Ectodermal cell (in vitro differentiated cells): ENCODE measurements around the gene FMC1. TPM values are rescaled to one million over a fixed set of nuclear protein-coding genes. Genes with fewer than 3 reads are reported as not detected.

Experiments
- H3K27ac ChIP-seq: 2 replicates; pipeline ENCODE4 v1.7.0; 2013; ENCODE audit warnings: mild to moderate bottlenecking, low read depth, low read length; ENCODE audit not compliant: insufficient read depth, poor library complexity, severe bottlenecking
- H3K27me3 ChIP-seq: 2 replicates; pipeline ENCODE4 v1.7.0; 2013; ENCODE audit warnings: mild to moderate bottlenecking, low read length; ENCODE audit not compliant: insufficient read depth, control insufficient read depth, poor library complexity, severe bottlenecking
- H3K36me3 ChIP-seq: one replicate; pipeline ENCODE4 v1.7.0; 2013; ENCODE audit warnings: low read length; ENCODE audit not compliant: control insufficient read depth, insufficient read depth
- H3K4me1 ChIP-seq: one replicate; pipeline ENCODE4 v1.7.0; 2013; ENCODE audit warnings: low read length; ENCODE audit not compliant: control insufficient read depth, insufficient read depth
- H3K4me3 ChIP-seq: 2 replicates; pipeline ENCODE4 v1.7.0; 2013; ENCODE audit warnings: low read depth, low read length, control low read depth; ENCODE audit not compliant: insufficient read depth
- H3K9me3 ChIP-seq: 2 replicates; pipeline ENCODE4 v1.7.0; 2013; ENCODE audit warnings: mild to moderate bottlenecking, low read length, moderate library complexity; ENCODE audit not compliant: control insufficient read depth
- WGBS, 2 experiments: methylation state at CpG; one replicate each; pipeline ENCODE4 v1.1.7; 2013; ENCODE audit warnings: missing lambda C conversion rate in 2 of 2; 5-methylcytosine and 5-hydroxymethylcytosine counted together
- polyA plus RNA-seq, 4 experiments: library from polyadenylated mRNA; stranded (reverse); fragments of 50-300 nt; gene quantifications; one replicate each; pipeline ENCODE4 v1.2.3, GENCODE V29; 2013

FMC1 gene
- polyA plus RNA-seq (2013, experiment 1 of 4) = 35.8 TPM
- polyA plus RNA-seq (2013, experiment 2 of 4) = 31.9 TPM
- polyA plus RNA-seq (2013, experiment 3 of 4) = 41.5 TPM
- polyA plus RNA-seq (2013, experiment 4 of 4) = 51.8 TPM

GRCh38 chr7:139341058-139341775 lies at the start of gene FMC1:
FMC1 (plus strand) TSS chr7:139341337; CDS start chr7:139341385, 48 bp downstream.
- 0% methylated on average over 54 of the region's 54 CpGs for WGBS, 2 experiments
- Histone ChIP-seq H3K36me3 (no peaks in the 10 kb centered on the region), H3K27ac (peak within 1 kb of the TSS; percentile 100), H3K27me3 (peaks cover 7% of the 10 kb centered on the region), H3K9me3 (peaks cover 3% of the 10 kb centered on the region), H3K4me1 (peaks cover 5% of the 10 kb centered on the region), H3K4me3 (peak within 1 kb of the TSS; percentile 99)

- H3K27ac ChIP-seq = no peak overlapping the region
- H3K36me3 ChIP-seq = peaks cover 5% of the 10 kb centered on the region
- no peaks in the 10 kb centered on the region for H3K4me1 ChIP-seq
- no peaks in the 10 kb centered on the region for H3K27me3 ChIP-seq
- no peaks in the 10 kb centered on the region for H3K9me3 ChIP-seq
- 93 to 94% methylated on average over 7 of the region's 7 CpGs for WGBS, 2 experiments
- no peak overlapping the region for H3K4me3 ChIP-seq
These were observed 48.3 kb upstream of the FMC1 start for GRCh38 chr7:139292821-139293220.

GRCh38 chr7:139293534-139293933 lies 47.6 kb upstream of the FMC1 start:
- WGBS, 2 experiments = 94 to 100% methylated on average over 2 of the region's 2 CpGs
- no peaks in the 10 kb centered on the region for H3K27me3 ChIP-seq
- no peak overlapping the region for H3K4me3 ChIP-seq
- no peak overlapping the region for H3K27ac ChIP-seq
- H3K9me3 ChIP-seq = no peaks in the 10 kb centered on the region
- no peaks in the 10 kb centered on the region for H3K4me1 ChIP-seq
- peaks cover 5% of the 10 kb centered on the region for H3K36me3 ChIP-seq

- Histone ChIP-seq H3K9me3 (no peaks in the 10 kb centered on the region), H3K27ac (no peak overlapping the region), H3K36me3 (peaks cover 5% of the 10 kb centered on the region), H3K27me3 (no peaks in the 10 kb centered on the region), H3K4me1 (no peaks in the 10 kb centered on the region), H3K4me3 (no peak overlapping the region)
- WGBS, 2 experiments = 94 to 95% methylated on average over 4 of the region's 4 CpGs
These were observed 46.9 kb upstream of the FMC1 start for GRCh38 chr7:139294241-139294640.

- H3K4me1 ChIP-seq = no peaks in the 10 kb centered on the region
- no peaks in the 10 kb centered on the region for H3K9me3 ChIP-seq
- no peak overlapping the region for H3K4me3 ChIP-seq
- WGBS, 2 experiments = 92 to 94% methylated on average over 6 of the region's 6 CpGs
- peaks cover 5% of the 10 kb centered on the region for H3K36me3 ChIP-seq
- H3K27me3 ChIP-seq = no peaks in the 10 kb centered on the region
- H3K27ac ChIP-seq = no peak overlapping the region
These were observed 46.1 kb upstream of the FMC1 start for GRCh38 chr7:139294951-139295575.

GRCh38 chr7:139297795-139298194 lies 43.3 kb upstream of the FMC1 start:
- H3K27me3 ChIP-seq = no peaks in the 10 kb centered on the region
- H3K36me3 ChIP-seq = peaks cover 5% of the 10 kb centered on the region
- no peaks in the 10 kb centered on the region for H3K4me1 ChIP-seq
- no peak overlapping the region for H3K27ac ChIP-seq
- H3K4me3 ChIP-seq = no peak overlapping the region
- 89 to 91% methylated on average over 6 of the region's 6 CpGs for WGBS, 2 experiments
- no peaks in the 10 kb centered on the region for H3K9me3 ChIP-seq

GRCh38 chr7:139299296-139299695 lies 41.8 kb upstream of the FMC1 start:
- Histone ChIP-seq H3K4me1 (no peaks in the 10 kb centered on the region), H3K27me3 (no peaks in the 10 kb centered on the region), H3K4me3 (no peak overlapping the region), H3K27ac (no peak overlapping the region), H3K36me3 (peaks cover 5% of the 10 kb centered on the region), H3K9me3 (no peaks in the 10 kb centered on the region)
- WGBS, 2 experiments = 94 to 100% methylated on average over 1 to 2 of the region's 2 CpGs

GRCh38 chr7:139300390-139300789 lies 40.7 kb upstream of the FMC1 start:
- Histone ChIP-seq H3K9me3 (no peaks in the 10 kb centered on the region), H3K27ac (no peak overlapping the region), H3K4me3 (no peak overlapping the region), H3K36me3 (peaks cover 3% of the 10 kb centered on the region), H3K27me3 (no peaks in the 10 kb centered on the region), H3K4me1 (no peaks in the 10 kb centered on the region)
- 100% methylated on average over 2 of the region's 2 CpGs; no CpG with 5 or more reads in 1 of the 2 experiments for WGBS, 2 experiments

GRCh38 chr7:139304517-139304916 lies 36.6 kb upstream of the FMC1 start:
- WGBS, 2 experiments = 92 to 93% methylated on average over 1 of the region's 1 CpG
- H3K36me3 ChIP-seq = no peaks in the 10 kb centered on the region

GRCh38 chr7:139317939-139318505 lies 23.1 kb upstream of the FMC1 start:
- WGBS, 2 experiments = 96% methylated on average over 5 of the region's 5 CpGs
- no peak overlapping the region for H3K27ac ChIP-seq

More at GRCh38 chr7:139304517-139304916, 36.6 kb upstream of the FMC1 start:
- no peaks in the 10 kb centered on the region for H3K9me3 ChIP-seq
- no peak overlapping the region for H3K4me3 ChIP-seq
- H3K4me1 ChIP-seq = no peaks in the 10 kb centered on the region
- no peak overlapping the region for H3K27ac ChIP-seq
- H3K27me3 ChIP-seq = no peaks in the 10 kb centered on the region

More at GRCh38 chr7:139317939-139318505, 23.1 kb upstream of the FMC1 start:
- Histone ChIP-seq H3K9me3 (no peaks in the 10 kb centered on the region), H3K27me3 (no peaks in the 10 kb centered on the region), H3K36me3 (no peaks in the 10 kb centered on the region), H3K4me1 (no peaks in the 10 kb centered on the region), H3K4me3 (no peak overlapping the region)
